Measurements from ENCODE around the gene FUT8. TPM values are rescaled to one million over a fixed set of nuclear protein-coding genes. Genes with fewer than 3 reads are reported as not detected.

The FUT8 gene
- total and polyA plus RNA-seq, 9 donors, result 18.1 to 51.1 (median 27.4) TPM

DNA sequence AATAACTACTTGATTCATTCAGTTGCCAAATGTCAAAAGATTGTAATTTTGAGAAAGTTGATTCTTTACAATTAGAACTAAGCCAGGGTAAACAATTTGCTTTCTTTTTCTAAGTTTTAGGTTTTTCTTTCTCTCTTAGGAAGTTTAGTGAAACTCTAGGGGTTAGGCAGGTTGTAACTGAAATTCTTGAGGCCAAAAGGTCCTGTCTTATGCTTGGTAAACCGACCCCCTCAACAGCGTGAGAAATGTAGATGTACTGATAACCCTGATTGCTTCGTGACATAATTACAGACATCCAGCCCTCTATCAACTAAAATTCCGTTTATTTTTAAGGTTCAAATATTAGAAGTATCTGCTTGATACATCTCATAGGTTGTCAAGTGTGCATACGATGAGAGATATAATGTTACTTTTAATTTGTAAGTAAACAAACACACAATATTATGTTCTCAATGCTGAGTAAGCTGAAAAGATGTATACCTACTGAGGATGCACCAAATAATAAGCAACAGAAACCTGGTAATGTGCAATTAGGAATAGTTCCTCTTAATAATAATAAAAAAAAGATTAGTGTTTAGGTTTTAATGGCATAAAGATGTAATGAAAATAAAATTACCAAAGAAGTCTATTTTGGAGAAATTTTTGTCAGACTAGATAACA lies 7.2 kb downstream of the FUT8 start:
- no peak overlapping the region for H3K27ac ChIP-seq
- DNase-seq, result no peak
- TF ChIP-seq, protein P1, sequence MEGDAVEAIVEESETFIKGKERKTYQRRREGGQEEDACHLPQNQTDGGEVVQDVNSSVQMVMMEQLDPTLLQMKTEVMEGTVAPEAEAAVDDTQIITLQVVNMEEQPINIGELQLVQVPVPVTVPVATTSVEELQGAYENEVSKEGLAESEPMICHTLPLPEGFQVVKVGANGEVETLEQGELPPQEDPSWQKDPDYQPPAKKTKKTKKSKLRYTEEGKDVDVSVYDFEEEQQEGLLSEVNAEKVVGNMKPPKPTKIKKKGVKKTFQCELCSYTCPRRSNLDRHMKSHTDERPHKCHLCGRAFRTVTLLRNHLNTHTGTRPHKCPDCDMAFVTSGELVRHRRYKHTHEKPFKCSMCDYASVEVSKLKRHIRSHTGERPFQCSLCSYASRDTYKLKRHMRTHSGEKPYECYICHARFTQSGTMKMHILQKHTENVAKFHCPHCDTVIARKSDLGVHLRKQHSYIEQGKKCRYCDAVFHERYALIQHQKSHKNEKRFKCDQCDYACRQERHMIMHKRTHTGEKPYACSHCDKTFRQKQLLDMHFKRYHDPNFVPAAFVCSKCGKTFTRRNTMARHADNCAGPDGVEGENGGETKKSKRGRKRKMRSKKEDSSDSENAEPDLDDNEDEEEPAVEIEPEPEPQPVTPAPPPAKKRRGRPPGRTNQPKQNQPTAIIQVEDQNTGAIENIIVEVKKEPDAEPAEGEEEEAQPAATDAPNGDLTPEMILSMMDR (IDR thresholded peaks at IDR 0.05), result no peak
- TF ChIP-seq EP300 (IDR thresholded peaks at IDR 0.05) (no peak), POLR2A (IDR thresholded peaks at IDR 0.05) (no peak)
- H3K27me3 ChIP-seq, result no peaks in the 10 kb centered on the region
- intact Hi-C loops (cut with DNase I), result loop anchor here in 3 of 4 donors (10.0 kb wide), 2 partner anchors 255 to 405 kb away; no protein-coding TSS in a partner anchor
- H3K9me3 ChIP-seq, result no peaks in the 10 kb centered on the region
- H3K36me3 ChIP-seq, result no peaks in the 10 kb centered on the region
- 78 to 82% (median 79%) methylated on average over 5 of the region's 5 CpGs for WGBS, 3 donors
- H3K4me1 ChIP-seq (ENCODE audit: insufficient read depth), result no peaks in the 10 kb centered on the region
- H3K4me3 ChIP-seq, result no peak overlapping the region

DNA sequence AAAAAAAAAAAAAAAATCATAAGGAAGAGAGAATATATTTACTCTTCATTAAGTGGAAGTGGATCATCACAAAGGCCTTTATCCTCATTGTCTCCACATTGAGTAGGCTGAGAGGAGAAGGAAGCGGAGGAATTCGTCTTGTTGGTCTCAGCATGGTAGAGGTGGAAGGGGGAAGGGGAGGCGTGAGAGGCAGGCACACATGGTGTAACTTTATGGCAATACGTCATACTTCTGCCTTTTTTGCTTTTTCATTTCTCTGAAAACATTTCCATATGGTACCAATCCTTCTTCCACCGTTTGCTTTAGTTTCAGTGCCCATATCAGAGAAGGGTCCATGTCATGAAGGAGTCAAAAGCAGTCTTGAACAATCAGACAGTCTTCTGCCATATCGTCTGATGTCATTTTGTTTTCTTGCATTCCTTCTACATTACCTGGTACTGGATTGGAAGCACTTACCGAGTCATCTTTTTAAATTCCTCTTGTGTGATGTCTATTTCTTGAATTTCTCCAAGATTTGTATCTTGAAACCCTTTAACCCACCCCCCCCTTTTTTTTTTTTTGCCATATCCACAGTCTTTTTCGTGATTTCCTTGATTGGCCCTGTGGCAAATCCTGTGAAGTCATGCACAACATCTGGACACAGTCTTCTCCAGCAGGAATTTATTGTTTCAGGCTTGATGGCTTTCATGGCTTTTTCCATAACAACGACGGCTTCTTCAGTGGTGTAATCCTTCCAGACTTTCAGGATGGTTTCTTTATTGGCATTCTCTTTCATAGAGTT lies 8.9 kb downstream of the FUT8 start:
- Histone ChIP-seq H3K9me3 (no peaks in the 10 kb centered on the region), H3K27ac (no peak overlapping the region), H3K4me1 (ENCODE audit: insufficient read depth) (no peaks in the 10 kb centered on the region), H3K27me3 (no peaks in the 10 kb centered on the region), H3K36me3 (no peaks in the 10 kb centered on the region), H3K4me3 (no peak overlapping the region)
- intact Hi-C loops (cut with DNase I), result no loop called here
- TF ChIP-seq, protein P1 (IDR thresholded peaks at IDR 0.05), result no peak
- no peak for DNase-seq
- WGBS, 3 donors, result 87 to 91% (median 88%) methylated on average over 10 of the region's 10 CpGs

DNA sequence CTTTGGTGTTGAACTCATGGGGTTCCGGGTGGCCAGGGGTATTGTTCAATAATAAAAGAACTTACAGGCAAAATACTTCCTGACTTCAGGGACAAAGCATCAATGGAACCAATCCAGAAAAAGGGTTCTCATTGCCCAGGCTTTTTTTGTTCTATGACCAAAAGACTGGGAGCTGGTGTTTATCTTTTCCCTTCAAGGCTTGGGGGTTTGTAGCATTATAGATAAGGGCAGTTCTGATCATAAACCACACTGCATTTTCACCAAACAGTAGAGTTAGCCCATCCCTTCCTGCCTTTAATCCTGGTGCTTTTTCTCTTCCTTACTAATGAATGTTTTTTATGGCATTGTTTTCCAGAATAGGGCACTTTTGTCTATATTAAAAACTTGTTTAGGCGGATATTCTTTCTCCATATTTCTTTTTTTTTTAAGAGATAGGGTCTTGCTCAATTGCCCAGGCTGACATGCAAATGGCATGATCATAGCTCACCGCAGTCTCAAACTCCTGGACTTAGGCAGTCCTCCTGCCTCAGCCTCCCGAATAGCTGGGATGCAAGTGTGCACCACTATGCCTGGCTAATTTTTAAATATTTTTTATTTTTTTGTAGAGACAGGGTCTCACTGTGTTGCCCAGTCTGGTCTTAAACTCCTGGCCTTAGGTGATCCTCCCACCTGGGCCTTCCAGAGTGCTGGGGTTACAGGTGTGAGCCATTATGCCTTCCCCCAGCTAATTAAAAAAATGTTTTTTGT lies 9.7 kb downstream of the FUT8 start:
- Histone ChIP-seq H3K36me3 (no peaks in the 10 kb centered on the region), H3K27ac (no peak overlapping the region), H3K9me3 (no peaks in the 10 kb centered on the region), H3K4me3 (no peak overlapping the region), H3K4me1 (ENCODE audit: insufficient read depth) (no peaks in the 10 kb centered on the region), H3K27me3 (no peaks in the 10 kb centered on the region)
- 86 to 94% (median 87%) methylated on average over 4 of the region's 4 CpGs for WGBS, 3 donors
- intact Hi-C loops (cut with DNase I), result no loop called here
- TF ChIP-seq POLR2A (IDR thresholded peaks at IDR 0.05), result no peak
- TF ChIP-seq, protein P1 (IDR thresholded peaks at IDR 0.05), result no peak
- no peak for TF ChIP-seq EP300 (IDR thresholded peaks at IDR 0.05)
- no peak for DNase-seq

DNA sequence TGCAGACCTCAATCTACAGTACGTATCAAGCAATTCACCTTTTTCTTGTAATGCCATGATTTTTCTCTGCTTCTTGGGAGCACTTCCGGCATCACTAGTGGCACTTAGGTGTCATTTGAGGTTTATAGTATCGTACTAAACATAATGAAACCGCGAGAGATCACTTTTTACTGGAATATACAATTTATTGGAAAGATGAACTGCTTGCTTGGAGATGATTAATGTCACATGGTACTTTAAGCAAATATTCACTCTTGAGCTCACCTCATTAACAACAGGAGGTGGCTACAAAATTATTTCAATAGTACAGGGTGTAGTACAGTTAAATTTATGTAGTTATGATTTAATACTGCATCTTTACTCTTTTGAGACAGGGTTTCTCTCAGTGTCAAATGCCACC lies 11.5 kb downstream of the FUT8 start:
- H3K9me3 ChIP-seq, result no peaks in the 10 kb centered on the region
- no peak overlapping the region for H3K27ac ChIP-seq
- H3K4me1 ChIP-seq (ENCODE audit: insufficient read depth), result no peaks in the 10 kb centered on the region
- DNase-seq, result no peak
- H3K4me3 ChIP-seq, result no peak overlapping the region
- TF ChIP-seq EP300 (IDR thresholded peaks at IDR 0.05) (no peak), POLR2A (IDR thresholded peaks at IDR 0.05) (no peak)
- TF ChIP-seq, protein P1 (IDR thresholded peaks at IDR 0.05), result no peak
- H3K36me3 ChIP-seq, result no peaks in the 10 kb centered on the region
- WGBS, 3 donors, result 95 to 96% (median 96%) methylated on average over 5 of the region's 5 CpGs
- H3K27me3 ChIP-seq, result no peaks in the 10 kb centered on the region
- intact Hi-C loops (cut with DNase I), result no loop called here
